OCI-M1 (cell line): Measurements from ENCODE around the gene PLEKHG5.
"Not testable (repeated sequence)": the region's sequence is repeated elsewhere in the genome, so short reads cannot be mapped to it uniquely, and the experiment has no call there.

ENCODE experiments used
- DNase-seq: peaks from one replicate; lab custom pipeline; 2025; lab: John Stamatoyannopoulos, UW

PLEKHG5 gene

DNA sequence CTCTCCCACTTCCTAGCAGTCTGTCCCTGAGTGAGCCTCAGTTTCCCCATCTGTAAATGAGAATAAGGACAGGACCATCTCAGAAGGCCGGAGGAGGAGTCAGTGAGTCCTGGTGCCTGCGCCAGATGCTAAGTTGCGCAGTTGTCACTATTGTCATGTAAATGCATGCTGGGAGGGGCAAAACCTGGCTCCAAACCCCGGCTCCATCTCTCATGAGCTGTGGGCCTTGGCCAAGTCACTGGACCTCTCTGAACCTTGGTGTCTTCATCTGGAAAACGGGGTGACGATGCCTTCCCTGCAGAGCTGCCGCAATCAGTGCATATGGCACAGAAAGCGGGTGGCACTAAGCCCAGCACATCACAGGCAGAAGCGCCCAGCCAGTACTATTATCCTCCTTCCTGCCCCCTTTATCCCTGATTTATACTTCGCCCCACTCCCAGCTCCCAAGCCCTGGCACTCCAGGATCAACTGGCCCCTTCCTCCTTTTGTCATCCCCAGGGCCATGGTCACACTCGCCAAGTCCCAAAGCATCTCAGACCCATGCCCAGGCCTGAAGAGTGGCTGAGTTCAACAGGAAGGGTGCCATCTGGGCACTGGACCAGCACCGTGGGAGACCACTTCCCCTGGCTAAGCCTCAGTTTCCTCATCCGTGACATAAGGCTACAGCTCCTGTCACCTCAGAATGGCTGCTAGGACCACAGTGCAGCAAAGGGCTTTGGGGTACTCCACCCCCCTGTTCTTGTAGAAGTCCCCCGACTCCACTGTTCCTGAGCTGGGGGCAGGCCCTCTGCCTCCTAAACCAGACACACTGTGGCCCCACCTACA, 4.3 kb upstream of the PLEKHG5 start:
- no peak for DNase-seq

DNA sequence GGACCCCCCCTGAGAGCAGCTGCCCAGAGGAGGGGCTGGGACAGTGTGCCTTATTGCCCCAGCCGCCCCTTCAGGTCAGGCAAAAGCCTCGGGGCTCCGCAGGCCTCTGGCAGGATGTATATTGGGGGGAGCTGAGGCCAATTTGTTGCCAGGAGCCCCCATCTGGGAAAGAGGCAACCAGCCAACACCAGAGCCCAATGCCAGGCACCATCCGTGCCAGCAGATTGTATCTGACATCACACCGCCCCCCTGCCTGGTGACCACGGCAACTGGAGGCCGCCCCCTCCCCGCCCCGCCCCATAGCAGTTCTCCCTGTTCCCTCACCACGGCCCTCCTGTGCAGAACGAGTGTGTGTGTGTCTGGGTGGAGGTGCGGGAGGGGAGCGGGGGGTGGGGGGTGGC, 3.6 kb upstream of the PLEKHG5 start:
- DNase-seq, result no peak

DNA sequence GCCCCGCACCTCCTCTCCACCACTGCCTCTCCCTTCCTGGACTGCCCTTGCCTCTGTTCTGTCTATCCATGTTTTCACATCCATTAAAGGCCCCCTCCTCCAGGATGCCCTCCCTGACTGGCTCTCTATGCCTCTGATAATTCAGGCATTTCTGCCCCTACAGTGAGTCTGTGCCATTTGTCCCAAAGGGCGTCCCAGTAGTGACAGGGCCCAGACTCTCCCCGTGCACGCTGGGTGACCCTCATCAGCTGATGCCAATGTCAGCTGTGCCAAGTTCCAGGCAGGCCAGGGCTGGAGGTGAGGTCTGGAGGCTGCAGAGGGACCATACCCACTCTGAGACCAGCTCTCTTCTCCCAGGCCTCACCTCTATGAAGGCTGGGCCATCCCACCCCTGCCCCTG, 3.2 kb upstream of the PLEKHG5 start:
- DNase-seq, result no peak

DNA sequence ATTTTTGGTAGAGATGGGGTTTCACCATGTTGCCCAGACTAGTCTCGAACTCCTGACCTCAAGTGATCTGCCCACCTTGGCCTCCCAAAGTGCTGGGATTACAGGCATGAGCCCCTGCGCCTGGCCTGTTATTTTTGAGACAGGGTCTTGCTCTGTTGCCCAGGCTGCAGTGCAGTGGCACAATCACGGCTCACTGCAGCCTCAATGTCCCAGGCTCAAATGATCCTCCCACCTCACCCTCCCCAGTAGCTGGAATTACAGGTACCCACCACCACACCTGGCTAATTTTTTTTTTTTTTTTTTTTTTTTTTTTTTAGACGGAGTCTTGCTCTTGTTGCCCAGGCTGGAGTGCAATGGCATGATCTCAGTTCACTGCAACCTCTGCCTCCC, 2.4 kb upstream of the PLEKHG5 start:
- not testable (repeated sequence) for DNase-seq

DNA sequence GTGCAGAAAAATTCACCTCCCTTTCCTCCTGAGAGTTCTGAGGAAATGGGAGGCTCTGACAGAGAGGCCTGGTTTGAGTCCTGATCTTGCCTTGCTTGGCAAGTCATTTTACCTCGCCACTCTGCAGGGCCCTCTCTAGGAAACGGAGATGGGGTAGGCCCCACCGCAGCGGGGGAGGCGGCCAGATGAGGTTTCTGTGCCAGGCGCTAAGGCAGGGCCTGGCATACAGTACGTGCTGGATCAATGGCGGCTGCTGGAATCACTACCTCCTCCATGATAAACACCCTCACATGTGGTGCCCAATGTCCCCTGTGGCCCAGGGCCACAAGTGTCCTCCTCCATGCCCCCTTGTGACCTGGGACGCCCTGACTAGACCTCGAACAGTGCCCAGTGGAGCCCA, 499 bp upstream of the PLEKHG5 start:
- DNase-seq, result no peak

DNA sequence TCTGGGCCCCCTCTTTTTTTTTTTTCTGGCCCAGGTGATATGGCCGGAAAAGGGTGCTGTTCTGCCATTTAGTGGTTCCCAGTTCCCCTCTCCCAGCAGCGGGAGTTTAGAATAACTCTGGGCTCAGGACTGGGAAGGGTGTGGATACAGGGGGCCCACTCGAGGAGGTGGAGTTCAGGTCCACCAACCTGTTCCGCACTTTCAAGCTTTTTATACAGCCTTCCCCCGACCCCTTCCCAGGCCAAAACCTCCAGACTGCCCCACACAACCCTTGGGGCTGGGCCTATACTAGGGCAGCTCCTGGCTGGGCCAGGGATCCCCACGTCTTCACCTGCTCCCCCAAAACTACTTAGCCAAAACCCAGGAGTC, 402 bp downstream of the PLEKHG5 start:
- no peak for DNase-seq

DNA sequence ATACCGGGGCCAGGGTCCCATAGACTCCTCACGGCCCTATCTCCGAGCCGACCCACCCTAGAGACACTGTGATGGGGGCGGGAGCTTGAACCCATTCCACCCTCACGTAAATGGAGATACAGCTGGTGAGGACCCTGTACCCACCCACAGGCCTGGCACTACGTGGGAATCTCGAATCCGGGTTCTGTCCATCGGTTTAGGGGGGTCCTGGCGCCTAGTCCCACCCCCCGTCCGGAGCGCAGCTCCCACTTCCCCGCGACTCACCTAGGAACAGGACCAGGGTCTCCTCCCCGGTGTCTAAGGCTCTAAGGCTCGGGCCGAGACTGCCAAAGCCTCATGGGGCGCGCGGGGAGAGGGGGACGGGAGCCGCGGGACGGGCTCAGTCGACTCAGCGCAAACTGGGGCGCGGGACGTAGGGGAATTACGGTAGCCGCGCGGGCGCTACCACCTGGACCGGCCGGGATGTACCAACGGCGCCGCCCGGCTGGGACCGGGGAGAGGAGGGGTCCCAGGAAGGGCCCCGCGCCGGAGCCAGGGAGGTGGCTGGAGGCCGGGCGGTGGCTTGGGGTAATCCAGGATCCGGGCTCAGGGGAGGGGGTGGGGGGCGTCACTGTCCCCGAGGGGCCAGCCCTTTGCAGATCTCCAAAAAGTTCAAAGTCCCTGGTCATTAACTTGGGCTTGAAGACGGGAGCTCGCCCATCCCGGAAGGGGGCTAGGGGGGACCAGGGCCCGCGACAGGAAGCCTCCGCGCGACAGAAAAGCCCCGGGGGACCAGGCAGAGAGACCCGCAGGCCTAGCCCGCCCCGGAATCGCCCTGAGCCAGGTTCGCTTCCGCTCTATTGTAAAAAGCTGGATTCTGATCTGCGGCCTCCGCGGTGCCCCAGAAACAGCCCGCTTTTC, 1.0 kb downstream of the PLEKHG5 start:
- DNase-seq, result peak; percentile 64

DNA sequence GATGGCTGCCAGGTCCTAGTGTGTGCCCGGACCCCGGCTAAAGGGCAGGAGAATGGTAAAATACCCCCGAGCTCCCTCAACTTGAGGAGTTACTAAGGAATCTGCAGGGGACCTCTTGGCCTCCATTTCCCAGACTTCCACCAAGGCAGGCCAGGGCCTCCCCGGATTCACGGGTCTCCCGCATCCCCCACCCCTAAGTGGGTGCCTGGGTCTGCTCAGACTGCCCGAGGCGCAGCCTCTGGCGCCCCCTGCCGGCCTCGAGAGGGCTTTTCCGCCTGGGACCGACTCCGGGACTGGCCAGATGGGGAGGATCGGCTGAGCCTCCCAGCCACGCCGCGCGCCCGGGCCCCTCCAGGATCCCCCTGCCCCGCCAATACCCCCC, 1.7 kb downstream of the PLEKHG5 start:
- peak; percentile 81 for DNase-seq

DNA sequence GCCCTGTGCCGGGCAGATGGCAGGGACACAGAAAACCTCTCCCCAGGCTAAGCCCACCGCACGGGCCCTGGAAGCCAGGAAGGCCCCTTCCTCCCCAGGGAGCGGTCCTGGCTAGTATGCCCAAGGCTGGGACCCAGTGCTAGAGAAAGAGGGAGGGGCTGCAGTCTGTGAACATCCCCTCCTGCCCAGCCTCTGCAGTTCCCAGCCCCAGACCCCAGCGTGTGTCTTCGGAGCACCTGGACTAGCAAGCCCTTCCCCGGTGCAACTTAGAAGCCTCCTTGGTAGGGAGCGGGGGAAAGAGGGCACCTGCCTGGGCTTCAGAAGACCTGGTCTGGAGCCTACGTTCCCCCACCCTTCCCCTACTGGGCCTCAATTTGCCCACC, 2.1 kb downstream of the PLEKHG5 start:
- DNase-seq, result no peak

DNA sequence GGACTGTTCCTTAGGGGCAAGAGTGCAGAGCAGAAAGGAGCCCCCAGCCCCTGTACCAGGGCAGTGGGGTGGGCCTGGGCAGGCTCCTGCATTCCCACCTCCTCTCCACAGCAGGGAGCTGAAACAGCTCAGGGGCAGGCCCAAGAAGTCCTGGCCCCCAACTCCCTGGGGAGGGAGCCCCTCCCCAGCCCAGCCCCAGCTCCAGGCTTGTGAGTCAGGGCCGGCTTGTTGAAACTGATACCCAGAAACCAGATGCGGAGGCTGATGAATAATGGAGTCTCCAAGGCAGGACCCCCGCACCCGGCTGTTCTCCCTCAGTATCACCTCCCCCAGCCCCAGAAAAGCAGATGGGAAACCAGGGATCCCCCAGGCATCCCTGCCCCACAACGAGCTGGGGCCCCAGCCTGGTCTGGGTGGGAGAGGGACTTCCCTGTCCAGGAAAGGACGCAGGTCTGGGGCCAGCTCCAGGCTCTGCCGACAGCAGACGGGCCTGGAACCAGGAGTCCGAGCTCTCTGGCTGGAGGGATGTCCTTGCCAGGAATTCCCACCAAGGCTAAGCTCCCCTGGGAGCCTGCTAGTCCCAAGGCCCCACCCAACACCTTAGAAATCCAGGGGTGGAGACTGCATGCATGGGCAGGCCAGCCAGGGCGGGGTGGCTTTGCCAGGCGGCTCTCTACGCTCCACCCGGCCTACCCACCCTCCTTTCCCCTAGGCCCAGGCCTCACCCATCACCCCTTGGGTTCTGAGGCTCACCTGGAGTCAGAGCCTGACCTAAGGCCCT, 2.7 kb downstream of the PLEKHG5 start:
- DNase-seq, result no peak

DNA sequence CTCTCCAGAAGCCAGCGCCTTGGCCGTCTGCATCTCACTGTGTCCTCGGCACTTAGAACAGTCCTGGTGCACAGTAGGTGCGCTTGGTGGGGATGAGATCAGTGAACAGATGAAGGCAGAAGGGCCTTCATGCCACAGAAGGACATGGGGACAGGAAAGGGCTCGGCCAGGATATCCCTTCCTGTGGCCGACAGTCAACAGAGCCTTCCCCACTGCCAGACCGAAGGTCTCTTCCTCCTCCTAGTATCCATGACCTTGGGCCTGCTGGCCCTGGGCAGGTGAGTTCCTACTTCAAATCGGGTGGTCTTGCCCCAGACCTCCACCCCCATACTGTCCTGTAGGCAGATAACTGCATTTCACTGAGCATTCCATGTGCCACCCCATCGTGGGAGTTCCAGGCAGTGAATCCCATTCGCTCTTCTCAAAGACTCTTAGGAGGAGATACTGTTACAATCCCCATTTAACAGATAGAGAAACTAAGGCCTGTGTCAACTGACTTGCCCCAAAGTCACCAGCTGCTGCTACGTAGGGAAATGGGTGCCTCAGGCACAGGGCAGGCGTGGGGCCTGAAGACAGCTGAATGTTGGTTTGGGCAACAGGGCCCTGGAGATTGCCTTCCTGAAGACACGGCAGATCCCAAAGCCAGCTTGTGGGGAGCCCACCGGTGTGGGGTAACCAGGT, 3.5 kb downstream of the PLEKHG5 start:
- no peak for DNase-seq

DNA sequence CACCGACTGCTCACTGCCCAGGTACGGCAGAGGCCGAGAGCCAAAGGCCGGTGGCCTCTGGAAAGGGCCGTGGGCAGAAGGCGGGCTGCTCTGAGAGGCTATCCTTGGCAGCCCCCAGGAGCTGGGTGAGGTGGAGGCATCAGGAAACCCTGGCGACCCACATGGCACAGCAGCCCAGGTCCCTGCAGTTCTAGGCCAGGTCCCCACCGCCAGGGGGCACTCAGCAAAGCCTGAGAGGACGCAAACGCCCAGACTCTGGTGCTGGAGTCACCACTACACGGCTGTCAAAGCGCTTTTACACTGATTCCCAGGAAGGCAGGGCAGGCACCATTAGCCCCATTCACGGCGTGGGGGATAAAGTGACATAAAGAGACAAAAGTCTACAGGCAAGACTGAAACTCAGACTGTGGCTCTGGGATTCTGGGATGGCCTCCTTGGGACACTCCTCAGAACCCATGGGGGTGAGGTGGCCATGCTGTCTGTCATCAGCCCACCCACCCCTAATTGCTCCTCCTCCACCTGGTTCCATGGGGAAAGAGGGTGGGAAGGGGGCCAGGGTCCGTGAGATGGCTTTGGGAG, 4.9 kb downstream of the PLEKHG5 start:
- peak; percentile 89 for DNase-seq

DNA sequence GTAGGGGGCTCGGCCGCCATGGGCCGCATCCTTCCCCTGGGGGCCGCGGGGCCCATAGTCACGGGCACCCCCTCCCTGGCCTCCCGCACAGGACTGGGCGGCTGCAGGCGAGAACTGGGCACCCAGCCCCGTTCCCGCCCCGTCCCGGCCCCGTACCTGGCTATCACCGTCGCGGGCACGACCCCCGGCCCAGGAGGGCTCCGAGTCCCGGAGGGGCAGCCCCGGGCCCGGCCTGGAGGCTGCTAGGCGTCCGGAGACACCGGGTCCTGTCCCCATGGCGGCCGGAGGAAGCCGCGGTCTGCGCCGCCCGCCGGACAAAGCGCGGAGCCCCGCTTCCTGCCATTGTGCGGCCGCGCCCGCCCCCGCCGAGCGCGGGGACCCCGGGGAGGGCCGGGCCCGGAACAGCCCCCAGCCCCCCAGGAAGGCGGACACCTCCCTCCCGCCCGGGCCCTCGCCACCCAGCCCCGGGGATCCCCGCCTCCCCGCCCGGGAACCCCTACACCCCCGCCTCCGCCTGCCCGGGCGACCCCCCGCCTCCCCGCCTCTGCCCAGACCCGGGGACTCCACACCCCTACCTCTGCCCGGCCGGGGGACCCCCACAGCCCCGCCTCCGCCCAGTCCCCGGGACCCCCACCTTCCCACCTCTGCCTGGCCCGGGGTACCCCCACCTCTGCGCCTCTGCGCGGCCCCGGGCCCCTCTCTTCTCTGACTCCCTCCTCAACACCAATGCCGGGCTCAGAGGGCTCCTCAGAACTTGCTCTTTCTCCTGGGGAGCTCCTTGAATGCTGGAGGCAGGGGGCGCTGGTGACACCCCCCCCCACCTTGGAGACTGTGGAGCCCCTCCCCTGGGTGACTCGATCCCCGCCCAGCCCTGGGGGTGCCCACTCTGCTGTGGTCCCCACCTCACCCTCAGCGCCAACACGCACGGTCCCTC, 6.0 kb downstream of the PLEKHG5 start:
- no peak for DNase-seq

DNA sequence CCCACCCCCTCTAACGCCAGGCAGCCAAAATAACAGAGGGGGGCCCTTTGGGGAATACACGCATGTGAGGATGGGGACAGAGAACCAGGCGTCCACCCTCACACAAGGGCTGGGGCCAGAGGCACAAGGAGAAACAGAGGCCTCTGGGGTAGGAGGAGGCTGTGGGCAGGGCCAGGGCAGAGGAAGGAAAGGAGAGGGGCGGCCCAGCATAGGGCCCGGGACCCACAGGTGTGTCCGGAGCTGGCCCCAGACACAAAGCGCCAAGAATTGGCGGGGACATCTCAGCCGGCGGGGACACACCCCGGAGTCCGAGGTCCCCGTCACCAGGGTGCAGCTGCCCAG, 6.7 kb downstream of the PLEKHG5 start:
- no peak for DNase-seq

DNA sequence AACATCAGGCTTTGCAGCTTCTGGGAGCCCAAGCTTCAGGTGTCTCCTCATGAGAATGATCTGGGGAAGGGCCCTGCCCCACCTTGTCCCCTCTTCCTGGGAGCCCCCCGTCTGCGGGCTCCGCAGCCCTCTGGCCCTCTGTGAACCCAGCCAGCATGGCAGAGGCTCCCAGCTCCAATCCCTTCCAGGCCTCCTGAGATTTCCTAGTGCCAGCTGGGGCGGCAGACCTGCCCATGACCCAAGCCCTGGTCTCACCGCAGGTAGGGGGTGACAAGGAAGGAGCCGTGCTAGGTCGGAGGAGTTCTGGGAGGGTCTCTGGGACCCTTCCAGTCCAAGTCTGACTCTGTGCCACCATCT, 7.7 kb downstream of the PLEKHG5 start:
- DNase-seq, result no peak

DNA sequence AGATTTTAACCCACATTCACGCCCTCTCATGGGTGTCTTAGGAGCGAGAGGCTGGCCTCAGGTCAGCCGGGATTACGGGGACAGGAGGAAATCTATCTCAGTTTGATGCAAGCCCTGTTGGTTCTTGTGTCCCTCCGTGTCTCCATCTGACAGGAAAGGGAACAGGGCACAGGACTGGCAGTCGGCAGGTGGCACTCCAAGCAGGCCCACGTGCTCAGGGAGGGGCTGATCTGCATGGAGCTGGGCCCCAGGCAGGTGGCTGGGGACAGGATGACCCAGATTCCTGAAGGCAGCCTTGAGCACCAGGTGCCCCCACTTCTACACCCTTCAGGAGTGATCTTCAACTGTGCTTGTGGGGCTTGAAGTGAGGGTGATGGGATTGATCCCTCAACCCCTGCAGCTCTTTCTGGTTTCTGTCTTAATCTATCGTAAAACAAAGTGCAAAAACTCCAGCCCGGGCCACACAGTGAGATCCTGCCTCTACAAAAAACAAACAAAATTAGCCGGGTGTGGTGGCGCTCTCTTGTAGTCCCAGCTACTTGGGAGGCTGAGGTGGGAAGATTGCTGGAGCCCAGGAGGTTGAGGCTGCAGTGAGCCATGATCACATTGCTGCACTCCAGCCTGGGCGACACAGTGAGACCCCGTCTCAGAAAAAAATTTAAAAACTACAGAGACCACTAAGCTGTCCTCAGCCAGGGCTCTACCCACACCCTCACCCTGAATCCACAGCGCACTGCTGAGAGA, 8.3 kb downstream of the PLEKHG5 start:
- no peak for DNase-seq

DNA sequence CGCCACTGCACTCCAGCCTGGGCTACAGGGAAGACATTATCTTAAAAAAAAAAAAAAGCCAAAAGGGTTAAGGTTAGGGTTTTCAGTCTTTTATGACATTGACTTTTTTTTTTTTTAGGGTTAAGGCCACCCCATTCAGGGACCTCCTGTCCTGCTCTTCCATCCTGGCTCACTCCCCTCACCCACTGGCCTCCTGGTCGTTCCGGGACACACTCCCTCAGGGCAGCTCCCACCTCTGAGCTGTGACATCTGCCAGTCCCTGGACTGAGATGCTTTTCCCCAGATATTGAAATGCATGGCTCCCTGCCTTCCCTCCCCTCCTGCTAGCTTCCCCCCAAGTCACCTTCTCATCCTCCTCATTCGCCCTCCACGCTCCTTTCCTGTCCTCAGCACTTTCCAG, 9.6 kb downstream of the PLEKHG5 start:
- DNase-seq, result no peak

DNA sequence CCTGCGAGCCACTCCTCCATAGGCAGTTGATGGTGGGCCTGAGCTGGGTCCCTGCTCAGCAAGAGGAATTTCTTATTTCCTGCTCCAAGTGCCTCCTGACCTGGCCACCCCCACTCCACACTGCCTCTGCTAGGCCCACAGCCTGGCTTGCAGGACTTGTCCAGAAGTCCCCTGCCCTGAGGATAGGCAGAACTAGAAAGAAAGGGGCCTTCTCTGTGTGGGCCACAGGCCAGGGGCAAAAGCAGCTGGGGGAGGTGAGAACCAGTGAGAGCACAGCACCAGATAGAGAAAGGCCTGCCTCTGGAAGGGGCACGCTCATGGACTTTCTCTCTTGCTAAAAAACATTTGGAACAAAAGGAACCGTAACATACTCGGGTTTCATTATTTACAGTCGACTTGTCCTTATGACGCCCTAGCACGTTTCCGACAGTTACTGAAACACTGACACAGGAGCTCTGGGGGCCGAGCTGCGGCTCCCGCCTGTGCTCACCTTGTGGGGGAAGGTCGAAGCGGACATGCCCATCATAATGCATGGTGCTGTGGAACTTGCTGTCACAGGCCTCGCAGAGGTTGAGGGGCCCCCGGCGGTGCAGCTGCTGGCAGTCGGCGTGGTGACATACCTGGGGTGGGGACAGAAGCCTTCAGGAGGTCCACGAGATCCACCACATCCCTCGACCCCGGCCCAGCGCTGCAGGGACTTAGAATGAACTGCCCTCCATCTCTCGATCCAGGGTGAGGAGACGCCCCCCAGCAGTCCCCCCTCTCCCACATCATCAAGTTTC, 14.2 kb downstream of the PLEKHG5 start:
- no peak for DNase-seq

DNA sequence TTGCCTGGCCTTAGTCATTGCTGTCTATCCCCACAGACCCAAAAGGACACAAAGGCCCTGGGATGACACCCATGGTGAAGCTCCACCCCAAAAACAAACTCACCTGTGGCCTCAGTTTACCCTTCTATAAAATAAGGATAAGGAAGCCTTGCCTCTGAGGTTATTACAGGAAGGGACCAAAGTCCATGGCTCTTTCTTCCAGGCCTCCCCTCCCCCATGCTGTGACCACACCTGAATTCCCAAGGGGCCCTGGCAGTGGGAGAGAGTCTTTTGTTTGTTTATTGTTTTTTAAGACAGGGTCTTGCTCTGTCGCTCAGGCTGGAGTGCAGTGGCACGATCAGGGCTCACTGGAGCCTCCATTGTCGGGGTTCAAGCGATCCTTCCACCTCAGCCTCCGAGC, 15.0 kb downstream of the PLEKHG5 start:
- DNase-seq, result no peak
